HUDEP-2 (cell line): Measurements from ENCODE around the gene CHTF8.

Source experiments
- DNase-seq, 76 experiments: peaks; one replicate each; lab custom pipeline; 2025; ENCODE audit not compliant: unreplicated experiment in 76 of 76; lab: John Stamatoyannopoulos, UW

The CHTF8 gene

GRCh38 chr16:69114976-69115355, 17.4 kb downstream of the CHTF8 start:
- no peak for DNase-seq

- no peak for DNase-seq
Observed at GRCh38 chr16:69114346-69114975, 17.9 kb downstream of the CHTF8 start.

- no peak for DNase-seq
Observed at GRCh38 chr16:69113216-69113615, 19.2 kb downstream of the CHTF8 start.

GRCh38 chr16:69112285-69113129, 19.9 kb downstream of the CHTF8 start:
- DNase-seq, result peak in 50 of 76 experiments; percentile 4 to 70 (median 40)

GRCh38 chr16:69111876-69112230, 20.5 kb downstream of the CHTF8 start:
- DNase-seq, result no peak

- DNase-seq, result peak in 7 of 76 experiments; percentile 12 to 33 (median 19)
Observed at GRCh38 chr16:69111216-69111875, 21.0 kb downstream of the CHTF8 start.

- DNase-seq, result no peak
Observed at GRCh38 chr16:69110406-69110805, 22.0 kb downstream of the CHTF8 start.

- DNase-seq, result no peak
Observed at GRCh38 chr16:69109486-69110270, 22.7 kb downstream of the CHTF8 start.

- no peak for DNase-seq
Observed at GRCh38 chr16:69108905-69109252, 23.5 kb downstream of the CHTF8 start.

GRCh38 chr16:69108064-69108904, 24.1 kb downstream of the CHTF8 start:
- DNase-seq, result no peak

GRCh38 chr16:69107316-69107962, 24.9 kb downstream of the CHTF8 start:
- peak in 1 of 76 experiments; percentile 9 for DNase-seq

- peak in 2 of 76 experiments; percentile 4 for DNase-seq
Observed at GRCh38 chr16:69106491-69107315, 25.7 kb downstream of the CHTF8 start.

- DNase-seq, result peak in 46 of 76 experiments; percentile 6 to 57 (median 32)
Observed at GRCh38 chr16:69105501-69106361, 26.7 kb downstream of the CHTF8 start, which contains the start of gene HAS3. Gene HAS3, plus strand, starts transcription at chr16:69105653. Its CDS starts 3,743 bp downstream, at chr16:69109396.

GRCh38 chr16:69100071-69100691, 32.2 kb downstream of the CHTF8 start:
- DNase-seq, result no peak

- no peak for DNase-seq
Observed at GRCh38 chr16:69095193-69095592, 37.2 kb downstream of the CHTF8 start.

GRCh38 chr16:69094501-69094900, 37.9 kb downstream of the CHTF8 start:
- DNase-seq, result no peak

GRCh38 chr16:69093974-69094373, 38.4 kb downstream of the CHTF8 start:
- DNase-seq, result no peak
